ENCODE data around the gene ZDHHC8.
"Not testable (repeated sequence)": the region's sequence is repeated elsewhere in the genome, so short reads cannot be mapped to it uniquely, and the experiment has no call there.

Gene ZDHHC8

GRCh38 chr22:20158391-20159036 is 26.9 kb downstream of the ZDHHC8 start:
- no peak for DNase-seq (ENCODE audit: low read depth in 2 of 2)

- no peak for DNase-seq (ENCODE audit: low read depth in 2 of 2)
These were observed 27.5 kb downstream of the ZDHHC8 start for GRCh38 chr22:20159076-20159475.

GRCh38 chr22:20159531-20159930 is 27.9 kb downstream of the ZDHHC8 start:
- DNase-seq (ENCODE audit: low read depth in 2 of 2): not testable (repeated sequence)

GRCh38 chr22:20160041-20160440 is 28.4 kb downstream of the ZDHHC8 start:
- DNase-seq (ENCODE audit: low read depth in 2 of 2): no peak

GRCh38 chr22:20164863-20165262 is 33.3 kb downstream of the ZDHHC8 start:
- no peak for DNase-seq (ENCODE audit: low read depth in 2 of 2)

GRCh38 chr22:20165421-20165820 is 33.8 kb downstream of the ZDHHC8 start:
- no peak for DNase-seq (ENCODE audit: low read depth in 2 of 2)

GRCh38 chr22:20165913-20166312 is 34.3 kb downstream of the ZDHHC8 start:
- DNase-seq (ENCODE audit: low read depth in 2 of 2): no peak

- DNase-seq (ENCODE audit: low read depth in 2 of 2): no peak
These were observed 35.1 kb downstream of the ZDHHC8 start for GRCh38 chr22:20166703-20167102.

- DNase-seq (ENCODE audit: low read depth in 2 of 2): no peak
These were observed 36.2 kb downstream of the ZDHHC8 start for GRCh38 chr22:20167643-20168322.

GRCh38 chr22:20169253-20169822 is 37.7 kb downstream of the ZDHHC8 start:
- DNase-seq (ENCODE audit: low read depth in 2 of 2): no peak

GRCh38 chr22:20170170-20170569 is 38.6 kb downstream of the ZDHHC8 start:
- DNase-seq (ENCODE audit: low read depth in 2 of 2): no peak

- no peak for DNase-seq (ENCODE audit: low read depth in 2 of 2)
These were observed 39.9 kb downstream of the ZDHHC8 start for GRCh38 chr22:20171288-20172140.

GRCh38 chr22:20172141-20172613 is 40.6 kb downstream of the ZDHHC8 start:
- DNase-seq (ENCODE audit: low read depth in 2 of 2): no peak

- DNase-seq (ENCODE audit: low read depth in 2 of 2): no peak
These were observed 41.6 kb downstream of the ZDHHC8 start for GRCh38 chr22:20173246-20173645.

- no peak for DNase-seq (ENCODE audit: low read depth in 2 of 2)
These were observed 42.2 kb downstream of the ZDHHC8 start for GRCh38 chr22:20173772-20174171.

GRCh38 chr22:20174785-20175596 is 43.4 kb downstream of the ZDHHC8 start:
- no peak for DNase-seq (ENCODE audit: low read depth in 2 of 2)

- DNase-seq (ENCODE audit: low read depth in 2 of 2): no peak
These were observed 43.9 kb downstream of the ZDHHC8 start for GRCh38 chr22:20175597-20175900.

- no peak for DNase-seq (ENCODE audit: low read depth in 2 of 2)
These were observed 44.9 kb downstream of the ZDHHC8 start for GRCh38 chr22:20176421-20177085.

- no peak for DNase-seq (ENCODE audit: low read depth in 2 of 2)
These were observed 45.8 kb downstream of the ZDHHC8 start for GRCh38 chr22:20177217-20177911.
